Tibial nerve (tissue), 3 donors: ENCODE data around the gene NCAPH2.

ENCODE experiments used
- CTCF ChIP-seq, 5 experiments: fragments of 200-600 bp in 3 of 5; fragments of 450-650 bp in 2 of 5; sonication (generic) in 3 of 5; IDR thresholded peaks; one replicate each; pipeline ENCODE4 v1.5.1; 2016 to 2019; ENCODE audit warnings: antibody characterized with exemption in 5 of 5, mild to moderate bottlenecking in 3 of 5, moderate library complexity in 2 of 5
- POLR2A ChIP-seq, 2 donors: fragments of 450-650 bp; IDR thresholded peaks; one replicate each; pipeline ENCODE4 v1.6.1; 2017; ENCODE audit warnings: antibody characterized with exemption in 2 of 2, mild to moderate bottlenecking in 2 of 2, moderate library complexity in 2 of 2

GRCh38 chr22:50546326-50547262 is 38.6 kb downstream of the NCAPH2 start:
- TF ChIP-seq CTCF (IDR thresholded peaks at IDR 0.05) (no peak), POLR2A (IDR thresholded peaks at IDR 0.05) (no peak)
